ENCODE measurements around the gene TNRC18.

DNA sequence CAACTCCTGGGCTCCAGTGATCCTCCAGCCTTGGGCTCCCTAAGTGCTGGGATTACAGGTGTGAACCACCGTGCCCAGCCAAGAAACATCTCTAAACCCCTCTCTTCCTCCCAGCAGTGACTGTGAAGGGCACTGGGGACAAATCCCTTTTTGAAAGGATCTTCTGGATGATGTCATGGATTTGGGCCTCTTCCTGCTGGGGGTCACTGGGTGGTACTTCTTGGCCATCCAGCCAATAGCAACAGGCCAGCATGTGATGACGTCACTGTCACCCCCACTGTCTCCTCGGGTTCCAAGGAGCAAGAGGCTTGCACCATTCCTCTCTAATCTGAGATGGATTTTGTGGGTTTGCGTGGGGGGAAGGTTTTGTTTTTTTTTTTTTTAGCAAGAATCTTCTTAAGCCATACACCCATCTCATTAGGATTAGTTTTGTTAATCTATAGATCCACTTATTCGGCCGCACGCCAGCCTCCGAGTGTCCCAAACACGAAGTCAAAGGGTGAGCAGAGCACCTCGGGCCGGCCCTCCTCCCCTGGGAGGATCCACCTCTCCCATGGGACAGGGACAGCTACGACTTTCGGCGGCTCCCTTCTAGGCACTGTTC lies 29.4 kb upstream of the TNRC18 start:
- TF ChIP-seq POLR2AphosphoS5 (IDR thresholded peaks at IDR 0.05; ENCODE audit: borderline replicate concordance, low read depth, low read length) (no peak), EZH2 (IDR thresholded peaks at IDR 0.05) (no peak)

All from SK-N-MC (cell line).